Measurements from ENCODE around the gene WRNIP1.

- TF ChIP-seq CTCF (IDR thresholded peaks at IDR 0.05) (no peak), POLR2AphosphoS5 (IDR thresholded peaks at IDR 0.05; ENCODE audit: insufficient read depth in 1 of 2, low read depth in 1 of 2) (no peak), POLR2A (IDR thresholded peaks at IDR 0.05) (no peak)
Observed at GRCh38 chr6:2812695-2813094, 47.5 kb downstream of the WRNIP1 start.
